HepG2 (cell line): ENCODE results near the gene CACNA1G. TPM values are rescaled to one million over a fixed set of nuclear protein-coding genes. Genes with fewer than 3 reads are reported as not detected.

ENCODE experiments used
- BORCS8-MEF2B ChIP-seq: sonication (generic); formaldehyde crosslinking; IDR thresholded peaks from 2 replicates; pipeline ENCODE4 v1.8.0; 2022; ENCODE audit warnings: mild to moderate bottlenecking, missing genetic modification reagents
- BRD4 ChIP-seq: sonication (generic); formaldehyde crosslinking; IDR thresholded peaks from 2 replicates; pipeline ENCODE4 v1.4.0; 2020; ENCODE audit warnings: missing genetic modification reagents
- DNMT3B ChIP-seq: conservative IDR thresholded peaks from 2 replicates; pipeline ENCODE4 v1.6.1; 2016; ENCODE audit warnings: missing biosample characterization, control low read depth
- MAFF ChIP-seq: IDR thresholded peaks from 2 replicates; pipeline ENCODE4 v1.6.1; 2011; ENCODE audit warnings: low read depth, low read length, improper control_type of control experiment
- PPARG ChIP-seq: conservative IDR thresholded peaks from 2 replicates; pipeline ENCODE4 v1.6.1; 2016; ENCODE audit warnings: missing biosample characterization, missing genetic modification reagents
- RAD21 ChIP-seq: fragments of 450-650 bp; formaldehyde crosslinking; IDR thresholded peaks from 2 replicates; pipeline ENCODE4 v1.5.0; 2020; ENCODE audit warnings: mild to moderate bottlenecking
- REXO4 ChIP-seq: sonication (generic); formaldehyde crosslinking; IDR thresholded peaks from 2 replicates; pipeline ENCODE4 v1.8.0; 2022; ENCODE audit warnings: missing genetic modification reagents, mild to moderate bottlenecking, borderline replicate concordance
- SAFB2 ChIP-seq: sonication (generic); formaldehyde crosslinking; IDR thresholded peaks from 2 replicates; pipeline ENCODE4 v1.5.1; 2020; ENCODE audit warnings: missing genetic modification reagents, low read depth, mild to moderate bottlenecking, borderline replicate concordance
- SMAD9 ChIP-seq: sonication (generic); formaldehyde crosslinking; IDR thresholded peaks from 2 replicates; pipeline ENCODE4 v1.5.1; 2020; ENCODE audit warnings: mild to moderate bottlenecking, missing genetic modification reagents
- STAG1 ChIP-seq: sonication (generic); formaldehyde crosslinking; IDR thresholded peaks from 2 replicates; pipeline ENCODE4 v1.4.0; 2020; ENCODE audit warnings: missing genetic modification reagents
- XRCC5 ChIP-seq: fragments of 200-400 bp; formaldehyde crosslinking; optimal IDR thresholded peaks from 2 replicates; pipeline ENCODE3; 2017; ENCODE audit warnings: mild to moderate bottlenecking, low read length
- ZBTB10 ChIP-seq: sonication (generic); formaldehyde crosslinking; IDR thresholded peaks from 2 replicates; pipeline ENCODE4 v1.4.0; 2020; ENCODE audit warnings: missing genetic modification reagents, borderline replicate concordance
- ZFX ChIP-seq: sonication (generic); formaldehyde crosslinking; IDR thresholded peaks from 2 replicates; pipeline ENCODE4 v1.4.0; 2020; ENCODE audit warnings: mild to moderate bottlenecking, low read depth, missing genetic modification reagents, moderate library complexity
- ZNF432 ChIP-seq: sonication (generic); formaldehyde crosslinking; IDR thresholded peaks from 2 replicates; pipeline ENCODE4 v1.5.0; 2020; ENCODE audit warnings: missing genetic modification reagents, mild to moderate bottlenecking, borderline replicate concordance
- polyA plus RNA-seq, 8 experiments: library from polyadenylated mRNA; depleted of rRNA in 3 of 8; stranded (reverse) in 7 of 8; unstranded in 1 of 8; fragments of >200 nt; fragmentation: Illumina TruSeq in 4 of 8; extraction: Trizol in 4 of 8; gene quantifications; 2 replicates each; pipeline versions ENCODE4 v1.2.1 to v1.2.3, GENCODE V29; 2011 to 2016; ENCODE audit warnings: low read depth in 4 of 8, missing spikeins in 1 of 8, mixed read lengths in 1 of 8; ENCODE audit not compliant: insufficient read depth in 1 of 8
- total RNA-seq, 5 experiments: library from RNA; depleted of rRNA; stranded (reverse); fragments of >200 nt; fragmentation: Illumina TruSeq; extraction: Trizol; gene quantifications; 2 replicates each; pipeline ENCODE4 v1.2.3, GENCODE V29; 2016; ENCODE audit warnings: low read depth in 1 of 5

The CACNA1G gene
- total and polyA plus RNA-seq, 2 of the 13 experiments (the other 11 are each of a cell fraction or from before 2014, with no cell fraction given): 0.02 TPM; not detected in 1

GRCh38 chr17:50596191-50597037 lies 35.9 kb downstream of the CACNA1G start (continued):
- TF ChIP-seq SAFB2 (CRISPR knock-in tag) (no peak), ZBTB10 (CRISPR knock-in tag) (no peak), STAG1 (CRISPR knock-in tag) (peak; percentile 59), BRD4 (CRISPR knock-in tag) (no peak), XRCC5 (peak; percentile 81), ZNF432 (CRISPR knock-in tag) (no peak), MAFF (no peak), SMAD9 (CRISPR knock-in tag) (no peak), BORCS8-MEF2B (CRISPR knock-in tag) (peak; percentile 38; the same call in 1 of the 2 replicates), RAD21 (CRISPR knock-in tag) (peak; percentile 24; the same call in 1 of the 2 replicates), DNMT3B (CRISPR knock-in tag) (no peak), PPARG (CRISPR knock-in tag) (no peak), REXO4 (no peak), ZFX (CRISPR knock-in tag) (0 out of 2 replicates have a peak, but pooled peaks have one; percentile 19)
